Cardiac fibroblast (primary cell): ENCODE results near the gene PKMYT1.
A peak's percentile ranks its signal among the peaks of the same experiment; 100 is the strongest.

ENCODE experiments used
- DNase-seq, 2 donors: peaks; one replicate each; pipeline versions ENCODE4 v3.0.0 to v3.0.0-alpha.2; 2010; ENCODE audit warnings: low read depth in 2 of 2
- H3K4me3 ChIP-seq, 2 donors: replicated peaks in 1 of 2; 1 replicate in 1 of 2; 2 replicates in 1 of 2; pipeline ENCODE4 v1.5.1; 2011; ENCODE audit warnings: low read depth in 2 of 2, low read length in 2 of 2, mild to moderate bottlenecking in 2 of 2, moderate library complexity in 1 of 2
- TF ChIP-seq, protein P1 (sequence below): IDR thresholded peaks from one replicate; pipeline ENCODE4 v1.5.1; 2011; ENCODE audit warnings: low read depth, mild to moderate bottlenecking, low read length, inconsistent platforms

PKMYT1 gene

DNA sequence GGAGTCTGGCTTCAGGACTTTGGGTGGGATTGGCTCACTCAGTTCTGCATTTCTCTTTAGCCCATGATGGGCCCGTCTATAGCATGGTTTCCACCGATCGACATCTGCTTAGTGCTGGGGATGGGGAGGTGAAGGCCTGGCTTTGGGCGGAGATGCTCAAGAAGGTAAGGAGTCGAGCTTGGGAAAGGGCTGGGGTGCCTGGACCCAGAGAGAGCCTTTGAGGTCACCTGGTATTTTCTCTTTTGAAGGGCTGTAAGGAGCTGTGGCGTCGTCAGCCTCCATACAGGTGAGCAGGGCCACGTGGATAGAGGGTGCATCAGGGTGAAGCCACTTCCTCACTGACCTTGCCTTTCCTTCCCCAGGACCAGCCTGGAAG is 45.7 kb upstream of the PKMYT1 start:
- H3K4me3 ChIP-seq = no peak overlapping the region
- DNase-seq = no peak
- TF ChIP-seq, protein P1, sequence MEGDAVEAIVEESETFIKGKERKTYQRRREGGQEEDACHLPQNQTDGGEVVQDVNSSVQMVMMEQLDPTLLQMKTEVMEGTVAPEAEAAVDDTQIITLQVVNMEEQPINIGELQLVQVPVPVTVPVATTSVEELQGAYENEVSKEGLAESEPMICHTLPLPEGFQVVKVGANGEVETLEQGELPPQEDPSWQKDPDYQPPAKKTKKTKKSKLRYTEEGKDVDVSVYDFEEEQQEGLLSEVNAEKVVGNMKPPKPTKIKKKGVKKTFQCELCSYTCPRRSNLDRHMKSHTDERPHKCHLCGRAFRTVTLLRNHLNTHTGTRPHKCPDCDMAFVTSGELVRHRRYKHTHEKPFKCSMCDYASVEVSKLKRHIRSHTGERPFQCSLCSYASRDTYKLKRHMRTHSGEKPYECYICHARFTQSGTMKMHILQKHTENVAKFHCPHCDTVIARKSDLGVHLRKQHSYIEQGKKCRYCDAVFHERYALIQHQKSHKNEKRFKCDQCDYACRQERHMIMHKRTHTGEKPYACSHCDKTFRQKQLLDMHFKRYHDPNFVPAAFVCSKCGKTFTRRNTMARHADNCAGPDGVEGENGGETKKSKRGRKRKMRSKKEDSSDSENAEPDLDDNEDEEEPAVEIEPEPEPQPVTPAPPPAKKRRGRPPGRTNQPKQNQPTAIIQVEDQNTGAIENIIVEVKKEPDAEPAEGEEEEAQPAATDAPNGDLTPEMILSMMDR = no peak

DNA sequence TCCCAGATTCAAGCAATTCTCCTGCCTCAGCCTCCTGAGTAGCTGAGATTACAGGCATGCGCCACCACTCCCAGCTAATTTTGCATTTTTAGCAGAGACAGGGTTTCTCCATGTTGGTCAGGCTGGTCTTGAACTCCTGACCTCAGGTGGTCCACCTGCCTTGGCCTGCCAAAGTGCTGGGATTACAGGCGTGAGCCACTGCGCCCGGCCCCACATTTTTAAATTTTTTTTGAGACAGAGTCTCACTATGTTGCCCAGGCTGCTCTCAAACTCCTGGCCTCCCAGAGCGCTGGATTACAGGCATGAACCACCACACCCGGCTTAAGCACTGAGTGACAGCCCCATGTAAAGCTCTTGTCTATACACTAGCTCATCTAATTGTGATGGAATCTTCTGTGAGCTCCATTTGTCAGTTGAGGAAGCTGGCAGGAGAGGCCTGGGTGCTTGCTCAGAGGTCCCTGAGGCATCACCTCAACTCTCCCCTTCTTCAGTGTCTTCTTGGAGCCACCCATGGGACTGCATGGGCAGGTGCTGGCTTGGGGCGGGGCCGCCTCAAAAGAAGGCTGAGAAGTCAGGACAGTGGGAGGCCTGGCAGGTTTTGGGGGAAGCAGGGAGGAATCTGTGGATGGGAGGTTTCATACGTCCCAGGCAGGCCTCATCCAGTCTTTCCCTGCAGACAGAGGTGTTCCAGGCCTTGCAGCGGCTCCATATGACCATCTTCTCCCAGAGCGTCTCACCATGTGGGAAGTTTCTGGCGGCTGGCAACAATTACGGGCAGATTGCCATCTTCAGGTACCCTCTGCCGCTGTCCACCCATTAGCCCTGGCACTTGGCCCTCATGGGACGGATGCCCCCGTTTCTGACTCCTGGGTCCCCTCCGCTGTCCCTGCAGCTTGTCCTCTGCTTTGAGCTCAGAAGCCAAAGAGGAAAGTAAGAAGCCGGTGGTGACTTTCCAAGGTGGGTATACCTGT is 45.1 kb upstream of the PKMYT1 start:
- no peak overlapping the region for H3K4me3 ChIP-seq
- TF ChIP-seq, protein P1 = no peak
- DNase-seq = no peak

DNA sequence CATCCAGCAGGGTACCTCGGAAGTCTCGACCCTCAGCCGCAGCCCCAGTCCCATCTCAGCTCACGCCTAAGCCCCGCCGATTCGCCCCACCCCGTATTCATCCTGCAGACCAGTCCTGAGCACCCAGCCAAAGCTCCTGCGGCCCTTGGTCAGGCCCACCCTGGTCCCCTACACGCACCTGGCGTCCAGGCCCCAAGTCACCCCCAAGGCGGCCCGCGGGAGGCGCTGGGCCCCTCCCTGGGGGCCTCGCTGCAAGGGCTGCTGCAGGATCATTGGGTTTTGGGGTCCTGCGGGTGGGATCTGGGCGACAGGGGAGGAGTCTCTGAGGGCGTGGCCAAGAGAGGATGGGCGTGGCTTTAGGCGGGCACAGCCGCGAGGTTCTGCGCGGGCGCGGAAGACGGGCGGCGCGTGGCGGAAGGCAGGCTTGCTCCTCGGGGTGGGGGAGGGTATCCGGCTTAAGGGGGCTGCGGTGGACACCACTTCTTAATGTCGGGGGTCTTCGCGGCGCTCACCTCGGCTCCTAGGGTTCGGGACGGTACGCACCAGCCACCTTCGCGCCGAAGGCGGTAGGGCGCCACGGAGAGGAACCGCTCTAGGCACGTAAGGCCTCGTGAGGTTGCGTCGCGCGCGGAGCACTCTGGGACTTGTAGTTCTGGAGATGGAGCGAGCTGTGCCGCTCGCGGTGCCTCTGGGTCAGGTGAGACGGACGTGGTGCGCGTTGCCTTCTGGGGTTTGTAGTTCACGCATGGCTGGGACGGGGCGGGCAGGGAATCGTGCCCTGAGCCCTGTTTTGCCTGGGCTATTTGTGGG is 43.6 kb upstream of the PKMYT1 start, which contains the start of the genes HCFC1R1 and THOC6:
HCFC1R1 (minus strand) TSS at position 274 of the 810 bp plus-strand sequence; CDS start at position 273, 1 bp downstream.
THOC6 (plus strand) TSS at position 367 of the 810 bp plus-strand sequence; CDS start at position 659, 292 bp downstream.
- peak; percentile 98 to 99 for DNase-seq
- H3K4me3 ChIP-seq = peak within 1 kb of the TSS; percentile 69 to 77
- TF ChIP-seq, protein P1 = no peak

DNA sequence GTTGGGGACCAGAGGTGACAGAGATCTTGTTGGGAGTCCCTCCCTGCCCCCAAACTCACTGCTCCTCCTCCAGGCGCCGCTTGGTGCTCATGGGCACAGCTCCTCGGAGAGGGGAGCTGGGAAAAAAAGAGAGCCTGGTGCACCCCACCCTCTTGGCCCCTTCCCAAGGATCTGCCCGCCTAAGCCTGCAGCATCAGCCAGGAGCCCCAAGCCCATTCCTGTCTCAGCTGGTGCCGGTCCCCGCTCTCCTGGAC is 43.1 kb upstream of the PKMYT1 start:
- TF ChIP-seq, protein P1 = no peak
- H3K4me3 ChIP-seq = peak overlapping the region; percentile 69 to 77
- peak; percentile 73 to 82 for DNase-seq

DNA sequence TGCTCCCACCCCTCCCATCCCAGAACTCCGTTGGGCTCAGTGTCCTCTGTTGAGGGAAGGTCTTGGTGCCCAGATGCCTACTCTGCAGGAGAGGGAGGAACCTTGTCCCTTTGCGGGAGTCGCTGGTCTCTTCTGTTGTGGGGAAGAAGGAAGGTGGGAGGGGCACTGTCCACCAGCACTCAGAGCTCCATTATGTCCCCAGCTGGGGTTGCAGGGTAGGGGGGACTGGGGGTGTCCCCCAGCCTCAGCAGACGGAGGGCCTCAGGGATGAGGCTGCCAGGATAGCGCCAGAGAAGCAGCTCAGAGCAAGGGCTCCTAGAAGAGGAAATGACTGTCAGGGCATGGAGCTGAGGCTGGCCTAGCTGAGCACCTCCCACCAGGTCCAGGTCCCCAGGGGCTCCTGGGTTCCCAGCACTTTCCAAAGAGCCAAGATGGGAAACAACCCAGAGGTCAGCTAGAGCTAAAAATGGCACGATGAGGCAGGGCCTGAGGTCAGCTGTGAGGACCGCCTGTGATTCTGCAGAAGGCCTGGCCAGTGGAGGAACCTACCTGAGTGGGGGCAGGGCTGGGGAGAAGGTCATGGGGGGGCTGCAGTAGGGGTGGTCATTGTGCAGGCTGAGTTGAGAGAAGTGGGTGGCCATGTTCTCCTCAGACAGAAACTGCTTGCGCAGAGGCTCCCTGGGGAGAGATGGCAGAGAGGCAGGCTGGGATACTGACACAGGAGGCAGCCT is 42.6 kb upstream of the PKMYT1 start:
- DNase-seq = peak; percentile 75 to 85
- TF ChIP-seq, protein P1 = no peak
- H3K4me3 ChIP-seq = peak overlapping the region; percentile 69 to 77

DNA sequence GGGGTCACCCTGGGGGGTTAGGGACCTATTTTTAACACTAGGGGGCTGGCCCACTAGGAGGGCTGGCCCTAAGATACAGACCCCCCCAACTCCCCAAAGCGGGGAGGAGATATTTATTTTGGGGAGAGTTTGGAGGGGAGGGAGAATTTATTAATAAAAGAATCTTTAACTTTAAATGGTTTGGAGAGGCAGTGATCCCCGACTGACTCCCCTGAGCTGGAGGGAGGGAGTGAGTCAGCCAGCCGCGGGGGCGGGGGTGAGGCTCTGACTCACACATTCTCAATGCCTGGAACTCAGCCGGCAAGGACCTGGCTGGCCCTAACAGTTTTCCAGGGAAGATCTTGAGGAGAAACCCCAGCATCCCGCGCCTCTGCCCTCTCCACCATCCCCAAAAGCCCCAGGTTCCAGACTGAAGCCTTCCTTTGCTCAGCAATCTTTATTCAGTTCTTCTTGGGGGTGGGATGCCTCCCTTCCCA is 42.0 kb upstream of the PKMYT1 start:
- peak; percentile 96 to 97 for DNase-seq
- H3K4me3 ChIP-seq = peak overlapping the region; percentile 74 to 77
- TF ChIP-seq, protein P1 = no peak
